ENCODE results near the gene SALL3.
"Not testable (repeated sequence)": the region's sequence is repeated elsewhere in the genome, so short reads cannot be mapped to it uniquely, and the experiment has no call there.

SALL3 gene

DNA sequence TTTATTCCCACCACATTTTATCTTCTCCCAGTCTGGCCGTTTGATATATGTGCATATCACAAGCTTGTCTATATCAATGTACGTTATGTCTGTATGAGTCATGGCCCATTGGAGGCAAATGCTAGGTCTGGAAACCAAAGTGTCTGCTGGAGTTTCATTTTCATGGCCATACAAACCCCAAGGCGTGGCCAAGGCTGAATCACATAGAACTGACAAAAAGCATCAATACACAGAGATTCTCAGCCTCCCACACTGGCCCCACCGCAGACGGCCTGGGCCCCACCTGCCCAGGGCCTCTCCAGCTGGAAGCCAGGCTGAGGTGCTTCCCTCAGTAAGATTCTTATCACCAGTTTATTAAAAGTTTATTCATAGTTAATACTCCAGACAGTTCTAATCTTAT is 40.5 kb upstream of the SALL3 start:
- peaks cover 3% of the 10 kb centered on the region for H3K27me3 ChIP-seq (ENCODE audit: insufficient read depth, poor library complexity, severe bottlenecking)
- H3K27ac ChIP-seq (replicated peaks): no peak overlapping the region
- no peak overlapping the region for H3K4me3 ChIP-seq (replicated peaks; ENCODE audit: insufficient read depth, low read length)
- no peak for TF ChIP-seq GABPA (IDR thresholded peaks at IDR 0.05; ENCODE audit: low read depth)
- TF ChIP-seq, protein P1, sequence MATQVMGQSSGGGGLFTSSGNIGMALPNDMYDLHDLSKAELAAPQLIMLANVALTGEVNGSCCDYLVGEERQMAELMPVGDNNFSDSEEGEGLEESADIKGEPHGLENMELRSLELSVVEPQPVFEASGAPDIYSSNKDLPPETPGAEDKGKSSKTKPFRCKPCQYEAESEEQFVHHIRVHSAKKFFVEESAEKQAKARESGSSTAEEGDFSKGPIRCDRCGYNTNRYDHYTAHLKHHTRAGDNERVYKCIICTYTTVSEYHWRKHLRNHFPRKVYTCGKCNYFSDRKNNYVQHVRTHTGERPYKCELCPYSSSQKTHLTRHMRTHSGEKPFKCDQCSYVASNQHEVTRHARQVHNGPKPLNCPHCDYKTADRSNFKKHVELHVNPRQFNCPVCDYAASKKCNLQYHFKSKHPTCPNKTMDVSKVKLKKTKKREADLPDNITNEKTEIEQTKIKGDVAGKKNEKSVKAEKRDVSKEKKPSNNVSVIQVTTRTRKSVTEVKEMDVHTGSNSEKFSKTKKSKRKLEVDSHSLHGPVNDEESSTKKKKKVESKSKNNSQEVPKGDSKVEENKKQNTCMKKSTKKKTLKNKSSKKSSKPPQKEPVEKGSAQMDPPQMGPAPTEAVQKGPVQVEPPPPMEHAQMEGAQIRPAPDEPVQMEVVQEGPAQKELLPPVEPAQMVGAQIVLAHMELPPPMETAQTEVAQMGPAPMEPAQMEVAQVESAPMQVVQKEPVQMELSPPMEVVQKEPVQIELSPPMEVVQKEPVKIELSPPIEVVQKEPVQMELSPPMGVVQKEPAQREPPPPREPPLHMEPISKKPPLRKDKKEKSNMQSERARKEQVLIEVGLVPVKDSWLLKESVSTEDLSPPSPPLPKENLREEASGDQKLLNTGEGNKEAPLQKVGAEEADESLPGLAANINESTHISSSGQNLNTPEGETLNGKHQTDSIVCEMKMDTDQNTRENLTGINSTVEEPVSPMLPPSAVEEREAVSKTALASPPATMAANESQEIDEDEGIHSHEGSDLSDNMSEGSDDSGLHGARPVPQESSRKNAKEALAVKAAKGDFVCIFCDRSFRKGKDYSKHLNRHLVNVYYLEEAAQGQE (IDR thresholded peaks at IDR 0.05; ENCODE audit: insufficient replicate concordance, low read depth): no peak
- TF ChIP-seq, protein P2, sequence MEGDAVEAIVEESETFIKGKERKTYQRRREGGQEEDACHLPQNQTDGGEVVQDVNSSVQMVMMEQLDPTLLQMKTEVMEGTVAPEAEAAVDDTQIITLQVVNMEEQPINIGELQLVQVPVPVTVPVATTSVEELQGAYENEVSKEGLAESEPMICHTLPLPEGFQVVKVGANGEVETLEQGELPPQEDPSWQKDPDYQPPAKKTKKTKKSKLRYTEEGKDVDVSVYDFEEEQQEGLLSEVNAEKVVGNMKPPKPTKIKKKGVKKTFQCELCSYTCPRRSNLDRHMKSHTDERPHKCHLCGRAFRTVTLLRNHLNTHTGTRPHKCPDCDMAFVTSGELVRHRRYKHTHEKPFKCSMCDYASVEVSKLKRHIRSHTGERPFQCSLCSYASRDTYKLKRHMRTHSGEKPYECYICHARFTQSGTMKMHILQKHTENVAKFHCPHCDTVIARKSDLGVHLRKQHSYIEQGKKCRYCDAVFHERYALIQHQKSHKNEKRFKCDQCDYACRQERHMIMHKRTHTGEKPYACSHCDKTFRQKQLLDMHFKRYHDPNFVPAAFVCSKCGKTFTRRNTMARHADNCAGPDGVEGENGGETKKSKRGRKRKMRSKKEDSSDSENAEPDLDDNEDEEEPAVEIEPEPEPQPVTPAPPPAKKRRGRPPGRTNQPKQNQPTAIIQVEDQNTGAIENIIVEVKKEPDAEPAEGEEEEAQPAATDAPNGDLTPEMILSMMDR (IDR thresholded peaks at IDR 0.05; ENCODE audit: insufficient read depth, low read length): no peak
- DNase-seq (ENCODE audit: low read depth in 1 of 2, low spot score in 1 of 2): no peak

DNA sequence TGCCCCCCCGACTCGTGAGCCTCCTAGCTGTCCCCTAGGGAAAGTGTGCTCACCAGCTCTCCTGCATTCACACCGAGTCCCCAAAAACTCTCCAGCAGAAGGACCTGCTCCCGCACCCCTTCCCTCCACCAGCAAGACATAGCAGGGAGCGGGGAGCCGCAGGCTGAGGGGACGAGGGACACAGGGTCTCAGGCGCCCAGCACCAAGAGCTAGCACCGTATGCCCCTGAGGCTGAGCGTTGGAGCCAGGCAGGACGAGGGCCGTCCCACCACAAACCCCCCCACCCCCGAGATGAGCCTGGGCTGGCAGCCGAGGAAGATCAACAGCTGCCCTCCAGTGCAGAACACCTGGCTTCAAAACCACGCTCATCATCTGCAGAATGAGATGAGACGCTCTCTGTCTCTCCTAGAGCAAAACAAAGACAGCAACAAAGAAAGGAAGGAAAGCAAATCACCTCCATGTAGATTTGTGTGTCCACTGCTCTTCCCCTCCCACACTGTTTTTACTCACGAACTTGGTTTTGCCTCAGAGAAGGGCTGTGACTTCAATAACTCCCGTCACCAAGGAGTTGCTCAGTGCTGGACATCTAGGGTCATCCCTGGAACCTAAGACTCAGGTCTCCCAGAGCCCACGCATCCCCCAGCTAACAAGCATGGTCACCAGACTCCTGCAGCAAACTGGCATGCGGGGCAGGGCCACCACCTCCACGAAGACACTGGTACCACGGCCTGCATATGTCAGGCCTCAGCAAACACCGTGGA is 39.7 kb upstream of the SALL3 start:
- no peak for DNase-seq (ENCODE audit: low read depth in 1 of 2, low spot score in 1 of 2)
- TF ChIP-seq GABPA (IDR thresholded peaks at IDR 0.05; ENCODE audit: low read depth) (no peak), SPI1 (IDR thresholded peaks at IDR 0.05; ENCODE audit: borderline replicate concordance, low read depth) (no peak), POLR2AphosphoS5 (IDR thresholded peaks at IDR 0.05; ENCODE audit: low read depth) (no peak)
- TF ChIP-seq, protein P2 (IDR thresholded peaks at IDR 0.05; ENCODE audit: insufficient read depth, low read length): no peak
- TF ChIP-seq, protein P1 (IDR thresholded peaks at IDR 0.05; ENCODE audit: insufficient replicate concordance, low read depth): no peak
- Histone ChIP-seq H3K27me3 (ENCODE audit: insufficient read depth, poor library complexity, severe bottlenecking) (peaks cover 3% of the 10 kb centered on the region), H3K4me3 (replicated peaks; ENCODE audit: insufficient read depth, low read length) (no peak overlapping the region), H3K27ac (replicated peaks) (no peak overlapping the region)

DNA sequence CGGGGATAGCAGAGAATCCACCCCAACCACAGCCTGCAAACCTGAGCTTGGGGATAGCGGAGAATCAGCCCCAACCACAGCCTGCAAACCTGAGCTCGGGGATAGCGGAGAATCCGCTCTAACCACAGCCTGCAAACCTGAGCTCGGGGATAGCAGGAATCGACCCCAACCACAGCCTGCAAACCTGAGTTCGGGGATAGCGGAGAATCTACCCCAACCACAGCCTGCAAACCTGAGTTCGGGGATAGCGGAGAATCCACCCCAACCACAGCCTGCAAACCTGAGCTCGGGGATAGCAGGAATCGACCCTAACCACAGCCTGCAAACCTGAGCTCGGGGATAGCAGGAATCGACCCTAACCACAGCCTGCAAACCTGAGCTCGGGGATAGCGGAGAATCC is 37.4 kb upstream of the SALL3 start:
- not testable (repeated sequence) for H3K4me3 ChIP-seq (replicated peaks; ENCODE audit: insufficient read depth, low read length); DNase-seq (ENCODE audit: low read depth in 1 of 2, low spot score in 1 of 2); H3K27me3 ChIP-seq (ENCODE audit: insufficient read depth, poor library complexity, severe bottlenecking); H3K27ac ChIP-seq (replicated peaks)

DNA sequence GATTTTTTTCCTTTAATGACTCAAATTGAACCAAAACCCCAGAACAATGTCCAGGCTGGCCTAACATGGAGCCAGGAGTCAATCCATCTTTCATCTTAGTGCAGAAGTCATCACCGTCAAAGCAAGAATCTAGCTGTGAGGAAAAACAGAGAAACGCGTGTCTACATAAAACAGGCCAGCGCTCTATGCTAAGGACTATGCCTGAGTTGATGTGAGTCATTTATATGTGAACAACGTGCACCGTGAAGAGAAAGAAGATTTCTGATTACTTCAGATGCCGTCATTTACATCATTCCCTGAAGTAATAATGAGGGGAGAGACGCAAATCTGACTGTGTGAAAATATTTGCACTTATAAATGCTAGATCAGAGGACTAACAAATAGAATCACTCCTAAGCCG is 34.0 kb upstream of the SALL3 start:
- no peak overlapping the region for H3K4me3 ChIP-seq (replicated peaks; ENCODE audit: insufficient read depth, low read length)
- TF ChIP-seq, protein P1 (IDR thresholded peaks at IDR 0.05; ENCODE audit: insufficient replicate concordance, low read depth): no peak
- TF ChIP-seq, protein P2 (IDR thresholded peaks at IDR 0.05; ENCODE audit: insufficient read depth, low read length): no peak
- TF ChIP-seq POLR2AphosphoS5 (IDR thresholded peaks at IDR 0.05; ENCODE audit: low read depth) (no peak), SPI1 (IDR thresholded peaks at IDR 0.05; ENCODE audit: borderline replicate concordance, low read depth) (no peak), GABPA (IDR thresholded peaks at IDR 0.05; ENCODE audit: low read depth) (no peak)
- no peak overlapping the region for H3K27ac ChIP-seq (replicated peaks)
- H3K27me3 ChIP-seq (ENCODE audit: insufficient read depth, poor library complexity, severe bottlenecking): peaks cover 4% of the 10 kb centered on the region
- no peak for DNase-seq (ENCODE audit: low read depth in 1 of 2, low spot score in 1 of 2)

Measured in HL-60 (cell line).